ENCODE results near the gene ZNF514.
"Not testable (repeated sequence)": the region's sequence is repeated elsewhere in the genome, so short reads cannot be mapped to it uniquely, and the experiment has no call there.

ZNF514 gene

DNA sequence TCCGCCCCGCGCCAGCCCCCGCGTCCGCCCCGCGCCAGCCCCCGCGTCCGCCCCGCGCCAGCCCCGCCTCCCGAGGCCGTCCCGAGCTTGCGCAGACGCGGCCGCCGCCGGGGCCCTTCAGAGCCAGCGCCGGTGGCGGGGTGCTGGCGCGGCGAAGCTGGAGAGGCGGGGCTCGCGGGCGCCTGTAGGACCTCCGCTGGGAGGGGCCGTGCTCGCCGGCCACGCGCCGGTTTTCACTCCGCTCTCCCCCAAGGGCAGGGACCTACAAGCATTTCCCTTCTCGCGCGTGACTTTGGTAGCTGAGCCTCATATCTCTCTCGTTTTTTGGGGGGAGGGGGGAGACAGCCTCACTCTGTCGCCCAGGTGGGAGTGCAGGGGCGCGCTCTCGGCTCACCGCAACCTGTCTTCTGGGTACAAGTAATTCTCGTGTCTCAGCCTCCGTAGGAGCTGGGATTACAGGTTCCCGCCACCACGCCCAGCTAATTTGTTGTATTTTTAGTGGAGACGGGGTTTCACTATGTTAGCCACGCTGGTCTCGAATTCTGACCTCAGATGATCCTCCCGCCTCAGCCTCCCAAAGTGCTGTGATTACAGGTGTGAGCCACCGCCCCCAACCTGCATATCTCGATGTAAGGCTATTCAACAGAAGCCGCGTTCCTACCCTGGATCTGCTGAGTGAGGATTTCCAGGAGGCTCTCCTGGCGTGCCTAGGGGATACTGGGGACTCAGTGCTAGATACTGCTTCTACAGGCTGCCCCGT is at the start of gene ZNF514:
Gene ZNF514 (minus strand): TSS at position 159 of the 760 bp plus-strand sequence. CDS start 6,595 bp downstream, outside the sequence.
- Histone ChIP-seq H3K9ac (ENCODE audit: low read depth, low read length) (peak within 1 kb of the TSS; percentile 76), H3K9me3 (ENCODE audit: control insufficient read depth, insufficient read depth, low read length) (no peaks in the 10 kb centered on the region), H3K4me1 (ENCODE audit: control insufficient read depth, insufficient read depth, low read length) (peaks cover 2% of the 10 kb centered on the region), H3K4me3 (ENCODE audit: low read depth, low read length) (peak within 1 kb of the TSS; percentile 81), H3K27me3 (ENCODE audit: control insufficient read depth, insufficient read depth, low read length) (peaks cover 14% of the 10 kb centered on the region), H3K36me3 (ENCODE audit: control insufficient read depth, insufficient read depth, low read length) (peaks cover 3% of the 10 kb centered on the region)

DNA sequence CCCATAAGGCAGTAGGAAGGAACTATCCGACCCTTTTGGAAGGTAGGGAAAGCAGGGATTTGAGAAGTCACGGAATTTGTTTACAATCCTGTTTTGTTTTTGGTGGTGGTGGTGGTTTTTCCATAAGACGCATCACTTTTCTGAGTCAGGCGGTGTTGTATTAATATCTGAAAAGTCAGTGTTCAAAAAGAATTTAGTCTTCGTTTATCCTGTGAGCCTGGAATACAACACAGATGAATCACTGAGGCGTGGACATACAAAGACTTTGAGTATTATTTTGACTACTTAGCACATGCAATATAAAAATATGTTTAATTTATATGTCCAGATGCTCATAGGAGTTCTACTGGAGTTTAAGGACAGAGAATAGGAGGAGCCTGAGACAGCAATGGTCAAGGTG is 48.5 kb upstream of the ZNF514 start:
- peak overlapping the region; percentile 82 for H3K4me3 ChIP-seq (ENCODE audit: low read depth, low read length)
- no peaks in the 10 kb centered on the region for H3K4me1 ChIP-seq (ENCODE audit: control insufficient read depth, insufficient read depth, low read length)
- peaks cover 3% of the 10 kb centered on the region for H3K36me3 ChIP-seq (ENCODE audit: control insufficient read depth, insufficient read depth, low read length)
- peaks cover 16% of the 10 kb centered on the region for H3K9me3 ChIP-seq (ENCODE audit: control insufficient read depth, insufficient read depth, low read length)
- peak overlapping the region; percentile 68 for H3K9ac ChIP-seq (ENCODE audit: low read depth, low read length)
- peaks cover 8% of the 10 kb centered on the region for H3K27me3 ChIP-seq (ENCODE audit: control insufficient read depth, insufficient read depth, low read length)

- Histone ChIP-seq H3K36me3 (ENCODE audit: control insufficient read depth, insufficient read depth, low read length) (peaks cover 3% of the 10 kb centered on the region), H3K9me3 (ENCODE audit: control insufficient read depth, insufficient read depth, low read length) (peaks cover 9% of the 10 kb centered on the region)
Observed at GRCh38 chr2:95207111-95207961, 47.7 kb upstream of the ZNF514 start, which contains the start of gene ZNF892. TSS of gene ZNF892 (plus strand) at chr2:95207521. CDS start at chr2:95207816, 295 bp downstream.

DNA sequence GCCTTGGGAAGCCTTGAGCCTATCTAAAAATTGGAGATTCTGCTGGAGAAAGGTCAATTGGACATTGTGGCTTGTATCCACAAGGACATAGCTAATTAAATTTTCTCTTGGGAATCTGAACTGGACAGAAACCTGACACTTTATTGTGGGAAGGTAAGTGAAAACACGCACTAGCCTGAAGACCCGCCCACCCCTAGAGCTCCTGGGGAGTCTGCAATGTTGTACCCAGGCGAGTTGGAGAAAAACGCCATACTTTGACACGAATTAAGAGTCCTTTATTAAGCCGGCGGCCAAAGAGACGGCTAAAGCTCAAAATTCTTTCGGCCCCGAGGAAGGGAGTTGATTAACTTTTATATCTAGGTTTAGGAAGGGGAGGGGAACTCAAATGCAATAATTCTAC is 46.4 kb upstream of the ZNF514 start:
- no peaks in the 10 kb centered on the region for H3K36me3 ChIP-seq (ENCODE audit: control insufficient read depth, insufficient read depth, low read length)
- peak overlapping the region; percentile 82 for H3K4me3 ChIP-seq (ENCODE audit: low read depth, low read length)
- peaks cover 8% of the 10 kb centered on the region for H3K27me3 ChIP-seq (ENCODE audit: control insufficient read depth, insufficient read depth, low read length)
- no peak overlapping the region for H3K9ac ChIP-seq (ENCODE audit: low read depth, low read length)
- H3K9me3 ChIP-seq (ENCODE audit: control insufficient read depth, insufficient read depth, low read length): no peaks in the 10 kb centered on the region
- no peaks in the 10 kb centered on the region for H3K4me1 ChIP-seq (ENCODE audit: control insufficient read depth, insufficient read depth, low read length)

More at GRCh38 chr2:95207111-95207961, 47.7 kb upstream of the ZNF514 start, which contains the start of gene ZNF892:
- H3K4me3 ChIP-seq (ENCODE audit: low read depth, low read length): peak within 1 kb of the TSS; percentile 82
- peaks cover 8% of the 10 kb centered on the region for H3K27me3 ChIP-seq (ENCODE audit: control insufficient read depth, insufficient read depth, low read length)
- peak within 1 kb of the TSS; percentile 68 for H3K9ac ChIP-seq (ENCODE audit: low read depth, low read length)
- H3K4me1 ChIP-seq (ENCODE audit: control insufficient read depth, insufficient read depth, low read length): no peaks in the 10 kb centered on the region

- Histone ChIP-seq H3K4me1 (ENCODE audit: control insufficient read depth, insufficient read depth, low read length) (no peaks in the 10 kb centered on the region), H3K9me3 (ENCODE audit: control insufficient read depth, insufficient read depth, low read length) (no peaks in the 10 kb centered on the region)
Observed at GRCh38 chr2:95204396-95204795, 44.7 kb upstream of the ZNF514 start.

DNA sequence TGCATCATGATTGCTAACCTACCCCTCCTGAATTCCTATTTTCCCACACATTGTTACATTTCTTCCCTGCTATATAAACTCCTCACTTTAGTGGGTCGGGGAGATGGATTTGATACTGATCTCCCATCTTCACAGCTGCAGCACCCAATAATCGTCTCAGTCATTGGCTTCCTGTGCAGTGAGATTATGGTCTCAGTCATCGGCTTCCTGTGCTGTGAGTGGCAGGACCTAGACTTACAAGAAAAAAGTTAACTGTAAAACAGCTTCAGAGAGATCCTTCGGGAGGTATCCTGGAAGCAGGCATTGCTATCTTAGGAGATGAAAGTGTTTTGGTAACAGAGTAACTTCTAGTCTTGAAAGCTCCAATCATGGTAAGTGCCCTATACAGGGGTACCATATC is 44.3 kb upstream of the ZNF514 start:
- Histone ChIP-seq H3K9ac (ENCODE audit: low read depth, low read length) (no peak overlapping the region), H3K4me1 (ENCODE audit: control insufficient read depth, insufficient read depth, low read length) (no peaks in the 10 kb centered on the region), H3K36me3 (ENCODE audit: control insufficient read depth, insufficient read depth, low read length) (no peaks in the 10 kb centered on the region), H3K4me3 (ENCODE audit: low read depth, low read length) (no peak overlapping the region), H3K9me3 (ENCODE audit: control insufficient read depth, insufficient read depth, low read length) (no peaks in the 10 kb centered on the region), H3K27me3 (ENCODE audit: control insufficient read depth, insufficient read depth, low read length) (peaks cover 11% of the 10 kb centered on the region)

More at GRCh38 chr2:95204396-95204795, 44.7 kb upstream of the ZNF514 start:
- no peaks in the 10 kb centered on the region for H3K36me3 ChIP-seq (ENCODE audit: control insufficient read depth, insufficient read depth, low read length)
- H3K9ac ChIP-seq (ENCODE audit: low read depth, low read length): no peak overlapping the region
- no peak overlapping the region for H3K4me3 ChIP-seq (ENCODE audit: low read depth, low read length)
- H3K27me3 ChIP-seq (ENCODE audit: control insufficient read depth, insufficient read depth, low read length): peaks cover 8% of the 10 kb centered on the region

DNA sequence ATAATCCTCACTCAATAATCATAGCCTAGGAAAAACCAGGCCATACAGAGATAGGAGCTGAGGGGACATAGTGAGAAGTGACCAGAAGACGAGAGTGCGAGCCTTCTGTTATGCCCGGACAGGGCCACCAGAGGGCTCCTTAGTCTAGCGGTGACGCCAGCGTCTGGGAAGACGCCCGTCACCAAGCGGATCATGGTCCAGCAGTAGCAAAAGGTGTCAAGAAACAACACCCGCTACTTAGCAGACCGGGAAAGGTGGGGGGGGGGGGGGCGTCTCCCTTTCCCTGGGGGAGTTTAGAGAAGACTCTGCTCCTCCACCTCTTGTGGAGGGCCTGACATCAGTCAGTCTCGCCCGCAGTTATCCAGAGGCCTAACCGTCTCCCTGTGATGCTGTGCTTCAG is 33.3 kb upstream of the ZNF514 start:
- not testable (repeated sequence) for H3K9me3 ChIP-seq (ENCODE audit: control insufficient read depth, insufficient read depth, low read length); H3K36me3 ChIP-seq (ENCODE audit: control insufficient read depth, insufficient read depth, low read length); H3K27me3 ChIP-seq (ENCODE audit: control insufficient read depth, insufficient read depth, low read length)

DNA sequence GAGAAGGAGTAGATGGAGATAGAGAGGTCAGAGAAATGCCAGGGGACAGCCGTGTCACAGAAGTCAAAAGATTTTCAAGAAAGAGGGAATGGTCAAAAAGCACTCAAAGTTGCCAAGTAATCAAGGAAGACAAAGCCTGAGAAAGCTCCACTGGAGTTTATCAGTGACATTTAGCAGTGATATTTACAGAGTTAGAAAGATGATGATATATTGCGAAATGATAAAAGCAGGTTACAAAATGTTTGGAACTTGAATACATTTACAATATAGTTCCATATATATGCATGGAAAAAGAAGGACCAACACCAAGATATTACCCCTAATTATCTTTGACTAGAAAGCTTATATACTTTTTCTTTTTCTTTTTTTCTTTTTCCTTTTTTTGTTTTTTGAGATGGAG is 26.3 kb upstream of the ZNF514 start:
- H3K27me3 ChIP-seq (ENCODE audit: control insufficient read depth, insufficient read depth, low read length): no peaks in the 10 kb centered on the region
- H3K4me3 ChIP-seq (ENCODE audit: low read depth, low read length): no peak overlapping the region
- H3K9ac ChIP-seq (ENCODE audit: low read depth, low read length): no peak overlapping the region
- H3K36me3 ChIP-seq (ENCODE audit: control insufficient read depth, insufficient read depth, low read length): peaks cover 9% of the 10 kb centered on the region
- H3K4me1 ChIP-seq (ENCODE audit: control insufficient read depth, insufficient read depth, low read length): no peaks in the 10 kb centered on the region
- H3K9me3 ChIP-seq (ENCODE audit: control insufficient read depth, insufficient read depth, low read length): no peaks in the 10 kb centered on the region

More for the DNA sequence above, 33.3 kb upstream of the ZNF514 start:
- H3K4me1 ChIP-seq (ENCODE audit: control insufficient read depth, insufficient read depth, low read length); H3K4me3 ChIP-seq (ENCODE audit: low read depth, low read length); H3K9ac ChIP-seq (ENCODE audit: low read depth, low read length): not testable (repeated sequence)

DNA sequence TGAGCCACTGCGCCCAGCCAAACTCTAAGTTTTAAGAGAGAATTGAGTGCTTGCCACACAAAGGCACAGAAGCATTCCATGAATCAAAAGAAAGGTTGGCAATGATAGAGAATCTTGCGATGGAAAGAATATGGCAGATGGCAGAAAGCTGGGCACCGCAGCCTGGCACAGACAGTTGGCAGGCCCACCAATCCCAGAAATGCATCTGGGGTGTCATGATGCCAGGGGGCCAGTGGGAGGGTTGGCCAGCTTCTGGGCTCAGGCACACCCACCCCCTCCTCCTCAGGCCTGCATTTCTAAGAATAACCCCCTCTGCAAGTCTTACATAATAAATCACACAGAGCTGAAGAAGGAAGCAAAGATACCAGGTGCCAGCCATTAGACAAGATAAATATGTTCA is 25.5 kb upstream of the ZNF514 start:
- Histone ChIP-seq H3K4me1 (ENCODE audit: control insufficient read depth, insufficient read depth, low read length) (no peaks in the 10 kb centered on the region), H3K9me3 (ENCODE audit: control insufficient read depth, insufficient read depth, low read length) (no peaks in the 10 kb centered on the region), H3K36me3 (ENCODE audit: control insufficient read depth, insufficient read depth, low read length) (peaks cover 10% of the 10 kb centered on the region), H3K27me3 (ENCODE audit: control insufficient read depth, insufficient read depth, low read length) (no peaks in the 10 kb centered on the region), H3K9ac (ENCODE audit: low read depth, low read length) (no peak overlapping the region), H3K4me3 (ENCODE audit: low read depth, low read length) (no peak overlapping the region)

DNA sequence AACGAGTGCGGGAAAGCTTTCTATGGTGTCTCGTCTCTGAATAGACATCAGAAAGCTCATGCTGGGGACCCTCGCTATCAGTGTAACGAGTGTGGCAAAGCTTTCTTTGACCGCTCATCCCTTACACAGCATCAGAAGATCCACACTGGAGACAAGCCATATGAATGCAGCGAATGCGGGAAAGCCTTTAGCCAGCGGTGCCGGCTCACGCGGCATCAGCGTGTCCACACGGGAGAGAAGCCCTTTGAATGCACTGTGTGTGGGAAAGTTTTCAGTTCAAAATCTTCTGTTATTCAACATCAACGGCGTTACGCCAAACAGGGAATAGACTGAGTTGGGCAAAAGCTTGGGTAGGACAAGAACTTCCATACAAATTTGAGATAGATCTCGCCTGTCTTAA is 22.1 kb upstream of the ZNF514 start:
- H3K9ac ChIP-seq (ENCODE audit: low read depth, low read length): no peak overlapping the region
- H3K4me3 ChIP-seq (ENCODE audit: low read depth, low read length): no peak overlapping the region
- no peaks in the 10 kb centered on the region for H3K27me3 ChIP-seq (ENCODE audit: control insufficient read depth, insufficient read depth, low read length)
- H3K36me3 ChIP-seq (ENCODE audit: control insufficient read depth, insufficient read depth, low read length): peaks cover 15% of the 10 kb centered on the region
- peaks cover 3% of the 10 kb centered on the region for H3K4me1 ChIP-seq (ENCODE audit: control insufficient read depth, insufficient read depth, low read length)
- no peaks in the 10 kb centered on the region for H3K9me3 ChIP-seq (ENCODE audit: control insufficient read depth, insufficient read depth, low read length)

DNA sequence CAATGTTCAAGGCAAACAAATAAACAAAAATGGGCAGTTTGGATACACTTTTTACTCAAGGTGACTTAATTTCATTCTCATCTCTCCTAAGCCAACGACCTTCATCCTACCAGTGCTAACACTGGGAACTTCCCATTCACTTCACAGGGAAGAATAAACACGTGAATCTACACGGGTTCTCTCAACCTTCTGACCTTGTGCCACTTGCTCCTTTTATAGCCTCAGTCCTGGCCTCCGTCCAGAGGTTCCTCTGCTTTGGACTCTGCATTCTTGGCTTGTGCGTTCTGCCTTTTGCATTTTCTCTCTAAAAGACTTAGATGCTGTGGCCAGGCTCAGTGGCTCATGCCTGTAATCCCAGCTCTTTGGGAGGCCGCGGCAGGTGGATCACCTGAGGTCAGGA is 19.8 kb upstream of the ZNF514 start:
- H3K36me3 ChIP-seq (ENCODE audit: control insufficient read depth, insufficient read depth, low read length): peaks cover 15% of the 10 kb centered on the region
- no peak overlapping the region for H3K4me3 ChIP-seq (ENCODE audit: low read depth, low read length)
- H3K9ac ChIP-seq (ENCODE audit: low read depth, low read length): no peak overlapping the region
- peaks cover 3% of the 10 kb centered on the region for H3K4me1 ChIP-seq (ENCODE audit: control insufficient read depth, insufficient read depth, low read length)
- no peaks in the 10 kb centered on the region for H3K9me3 ChIP-seq (ENCODE audit: control insufficient read depth, insufficient read depth, low read length)
- H3K27me3 ChIP-seq (ENCODE audit: control insufficient read depth, insufficient read depth, low read length): no peaks in the 10 kb centered on the region

Measured in iPS-15b (cell line).